Endothelial cell of umbilical vein (primary cell): ENCODE measurements around the gene JARID2. TPM values are rescaled to one million over a fixed set of nuclear protein-coding genes. Genes with fewer than 3 reads are reported as not detected.

Source experiments
- BruUV-seq: library from RNA; stranded (reverse); fragments of 400-500 nt; replicated peaks from 2 replicates; lab custom pipeline; 2021; lab: Mats Ljungman, UMichigan
- CTCF ChIA-PET: fragments of 300-600, 350-600 bp; sonication (Branson Sonifier 250); formaldehyde crosslinking; loops from one replicate; lab custom pipeline; 2021; ENCODE audit warnings: antibody characterized with exemption, inconsistent platforms; lab: Charles Lee
- POLR2A ChIA-PET: fragments of 300-600, 350-600 bp; sonication (Branson Sonifier 250); formaldehyde crosslinking; loops from one replicate; lab custom pipeline; 2021; ENCODE audit warnings: antibody characterized with exemption, inconsistent platforms; lab: Charles Lee
- DNase-seq: peaks from one replicate; pipeline ENCODE4 v3.0.0-alpha.2; 2011; ENCODE audit warnings: low read depth, low spot score
- FAIRE-seq: peaks from 2 replicates; lab custom pipeline; 2011; peaks lifted over from hg19 to GRCh38; lab: Jason Lieb, UNC
- H2AFZ ChIP-seq: 2 replicates; pipeline ENCODE4 v1.6.0; 2012; ENCODE audit warnings: low read depth, low read length, control low read depth, inconsistent platforms
- H3K27ac ChIP-seq: 2 replicates; pipeline ENCODE4 v1.5.1; 2011; ENCODE audit warnings: low read depth, mild to moderate bottlenecking, control low read depth, low read length, moderate library complexity; ENCODE audit not compliant: insufficient read depth
- H3K27me3 ChIP-seq, 2 experiments: 2 replicates each; pipeline versions ENCODE4 v1.6.0 to v1.6.1; 2011; ENCODE audit warnings: low read length in 2 of 2, mixed read lengths in 1 of 2; ENCODE audit not compliant: control insufficient read depth in 2 of 2, insufficient read depth in 2 of 2
- H3K36me3 ChIP-seq, 2 experiments: 2 replicates in 1 of 2; 3 replicates in 1 of 2; pipeline ENCODE4 v1.5.1; 2011; ENCODE audit warnings: low read length in 2 of 2, mild to moderate bottlenecking in 1 of 2, moderate library complexity in 1 of 2; ENCODE audit not compliant: control insufficient read depth in 2 of 2, insufficient read depth in 2 of 2; ENCODE audit errors: extremely low read depth in 1 of 2
- H3K4me1 ChIP-seq: 3 replicates; pipeline ENCODE4 v1.5.1; 2011; ENCODE audit warnings: mild to moderate bottlenecking, low read length; ENCODE audit not compliant: control insufficient read depth, insufficient read depth; ENCODE audit errors: extremely low read depth
- H3K4me2 ChIP-seq: 2 replicates; pipeline ENCODE4 v1.6.1; 2011; ENCODE audit warnings: low read length, control low read depth, mixed read lengths; ENCODE audit not compliant: insufficient read depth
- H3K4me3 ChIP-seq, 3 experiments: fragments of 200-600 bp in 1 of 3; sonication (generic), shearing (Covaris generic) in 1 of 3; replicated peaks in 1 of 3; 2 replicates each; pipeline ENCODE4 v1.5.1; 2011 to 2016; ENCODE audit warnings: control low read depth in 3 of 3, low read length in 3 of 3, mild to moderate bottlenecking in 2 of 3, inconsistent platforms in 1 of 3, low read depth in 1 of 3, moderate library complexity in 1 of 3; ENCODE audit not compliant: insufficient read depth in 1 of 3
- H3K79me2 ChIP-seq: 2 replicates; pipeline ENCODE4 v1.6.0; 2012; ENCODE audit warnings: low read length, inconsistent platforms; ENCODE audit not compliant: control insufficient read depth, insufficient read depth
- H3K9ac ChIP-seq: replicated peaks from 2 replicates; pipeline ENCODE3; 2011; ENCODE audit warnings: low read length, control low read depth; ENCODE audit not compliant: insufficient read depth; ENCODE audit errors: extremely low read depth
- H3K9me1 ChIP-seq: replicated peaks from 3 replicates; pipeline ENCODE4 v1.6.0; 2011; ENCODE audit warnings: mild to moderate bottlenecking, low read length; ENCODE audit not compliant: control insufficient read depth, insufficient read depth; ENCODE audit errors: extremely low read depth
- H3K9me3 ChIP-seq: replicated peaks from 2 replicates; pipeline ENCODE4 v1.5.1; 2012; ENCODE audit warnings: low read length, inconsistent platforms; ENCODE audit not compliant: control insufficient read depth, insufficient read depth
- H4K20me1 ChIP-seq: replicated peaks from 2 replicates; pipeline ENCODE3; 2011; ENCODE audit warnings: mild to moderate bottlenecking, low read length; ENCODE audit not compliant: control insufficient read depth, insufficient read depth; ENCODE audit errors: extremely low read depth
- EZH2 ChIP-seq: IDR thresholded peaks from 2 replicates; pipeline ENCODE4 v1.6.1; 2012; ENCODE audit warnings: borderline replicate concordance, low read depth, mild to moderate bottlenecking, moderate library complexity, low read length, inconsistent platforms; ENCODE audit not compliant: severe bottlenecking
- FOS ChIP-seq: IDR thresholded peaks from 2 replicates; pipeline ENCODE4 v1.6.1; 2011; ENCODE audit warnings: mild to moderate bottlenecking, low read length, moderate library complexity, borderline replicate concordance; ENCODE audit not compliant: insufficient read depth
- GATA2 ChIP-seq: IDR thresholded peaks from 2 replicates; pipeline ENCODE4 v1.7.0; 2011; ENCODE audit warnings: low read depth, mild to moderate bottlenecking, moderate library complexity, mixed read lengths, low read length; ENCODE audit not compliant: insufficient read length, insufficient read depth
- JUN ChIP-seq: IDR thresholded peaks from 2 replicates; pipeline ENCODE4 v1.6.1; 2011; ENCODE audit warnings: borderline replicate concordance, low read depth; ENCODE audit not compliant: insufficient read length, insufficient read depth
- MYC ChIP-seq: IDR thresholded peaks from one replicate; pipeline ENCODE4 v1.6.1; 2011; ENCODE audit warnings: mild to moderate bottlenecking, low read depth, low read length
- POLR2A ChIP-seq: IDR thresholded peaks from 2 replicates; pipeline ENCODE4 v1.6.1; 2012; ENCODE audit warnings: low read depth, mild to moderate bottlenecking, control low read depth, low read length
- POLR2AphosphoS5 ChIP-seq: IDR thresholded peaks from 2 replicates; pipeline ENCODE4 v1.6.1; 2012; ENCODE audit warnings: low read depth, mild to moderate bottlenecking, control low read depth, low read length, moderate library complexity; ENCODE audit not compliant: insufficient read depth
- dilution Hi-C: fragments of 300-500 bp; cut with MboI; formaldehyde crosslinking; loops from one replicate; pipeline ENCODE4 v1.15.0; 2019; ENCODE audit warnings: low sequenced_read_pairs; ENCODE audit not compliant: extremely low pct_ligation_motif_present
- intact Hi-C: fragments of 100-400 bp; cut with micrococcal nuclease; formaldehyde crosslinking; loops from one replicate; pipeline ENCODE4 v1.10.0; 2022
- polyA plus RNA-seq, 4 experiments: library from polyadenylated mRNA; depleted of rRNA in 3 of 4; stranded (reverse) in 3 of 4; unstranded in 1 of 4; fragments of >200 nt; gene quantifications; 2 replicates each; pipeline versions ENCODE4 v1.2.1 to v1.2.3, GENCODE V29; 2011 to 2012; ENCODE audit warnings: missing spikeins in 1 of 4
- total RNA-seq: library from RNA; stranded (reverse); gene quantifications from 2 replicates; pipeline ENCODE4 v1.2.3, GENCODE V29; 2021
- TF ChIP-seq, protein P1 (sequence below): IDR thresholded peaks from 2 replicates; pipeline ENCODE4 v1.6.1; 2011; ENCODE audit not compliant: insufficient read depth, insufficient read length
- TF ChIP-seq, protein P2 (sequence below), 2 donors: IDR thresholded peaks; 1 replicate in 1 of 2; 2 replicates in 1 of 2; pipeline ENCODE4 v1.5.1; 2011; ENCODE audit warnings: low read length in 2 of 2, mild to moderate bottlenecking in 2 of 2, moderate library complexity in 2 of 2, control low read depth in 1 of 2, inconsistent platforms in 1 of 2, low read depth in 1 of 2; ENCODE audit not compliant: insufficient read depth in 1 of 2; ENCODE audit errors: extremely low read depth in 1 of 2

JARID2 gene
- total and polyA plus RNA-seq, 2 donors (not counting 3 experiments of a cell fraction or from before 2014, with no cell fraction given), result 2.9 to 10.6 TPM

DNA sequence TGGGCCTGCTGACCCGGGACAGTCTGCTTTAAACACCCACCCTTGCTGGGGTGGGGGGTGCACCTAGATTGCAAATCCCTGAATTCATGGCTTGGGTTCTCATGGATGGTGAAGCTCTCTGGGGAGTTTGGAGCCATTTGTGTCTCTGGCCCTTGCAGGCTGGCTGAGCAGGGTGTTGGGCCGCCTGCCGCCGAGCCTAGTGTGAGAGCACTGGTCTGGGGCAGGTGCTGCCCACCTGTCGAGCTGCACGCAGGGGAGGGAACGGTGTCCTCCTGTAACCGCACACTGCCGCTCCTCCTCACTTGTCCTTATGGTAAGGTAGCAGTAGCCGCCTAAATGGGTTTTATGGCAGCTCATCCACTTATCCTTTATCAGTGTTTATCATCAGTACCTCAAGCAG is 273.0 kb downstream of the JARID2 start:
- no peak for FAIRE-seq
- BruUV-seq, result no TSS peak
- CTCF ChIA-PET, result interaction anchor here (1.2 kb wide), 1 partner anchor 26 kb away, joined by 3 read pairs; no protein-coding TSS in a partner anchor

DNA sequence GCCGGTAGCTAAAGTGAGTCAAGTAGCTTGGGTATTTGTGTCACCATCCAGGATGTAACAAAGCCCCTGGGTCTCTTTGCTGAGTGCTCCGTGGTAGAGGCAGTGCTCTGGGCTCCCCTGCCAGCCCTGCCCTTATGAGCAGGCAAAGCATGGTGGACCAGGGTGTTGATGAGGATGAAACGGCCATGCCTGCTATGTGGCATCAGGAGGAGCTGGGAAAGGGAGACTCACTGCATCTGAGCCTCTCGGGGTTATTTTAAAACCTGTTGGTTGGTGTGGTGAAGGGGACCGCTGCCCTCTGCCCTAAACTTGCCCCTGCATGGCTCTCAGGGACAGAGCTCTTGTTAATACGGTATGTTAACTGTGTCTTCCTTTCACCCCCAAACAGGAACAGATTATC is 273.8 kb downstream of the JARID2 start:
- intact Hi-C loops, result no loop called here
- no peaks in the 10 kb centered on the region for H3K79me2 ChIP-seq
- FAIRE-seq (no peak), DNase-seq (no peak)
- no peak overlapping the region for H3K9ac ChIP-seq
- no peaks in the 10 kb centered on the region for H3K9me1 ChIP-seq
- no TSS peak for BruUV-seq
- POLR2A ChIA-PET, result no interaction called here
- H3K4me1 ChIP-seq, result no peaks in the 10 kb centered on the region
- H3K4me2 ChIP-seq, result no peak overlapping the region
- H2AFZ ChIP-seq, result no peak overlapping the region
- peaks cover 5 to 20% of the 10 kb centered on the region in 2 experiments for H3K36me3 ChIP-seq
- no peak overlapping the region for H3K27ac ChIP-seq
- TF ChIP-seq, protein P1, sequence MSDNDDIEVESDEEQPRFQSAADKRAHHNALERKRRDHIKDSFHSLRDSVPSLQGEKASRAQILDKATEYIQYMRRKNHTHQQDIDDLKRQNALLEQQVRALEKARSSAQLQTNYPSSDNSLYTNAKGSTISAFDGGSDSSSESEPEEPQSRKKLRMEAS, result no peak
- no peak for TF ChIP-seq GATA2
- no peak for TF ChIP-seq MYC
- no peak for TF ChIP-seq POLR2AphosphoS5
- TF ChIP-seq EZH2, result no peak
- no peak for TF ChIP-seq POLR2A
- no peak for TF ChIP-seq JUN
- no peak for TF ChIP-seq FOS
- TF ChIP-seq, protein P2, sequence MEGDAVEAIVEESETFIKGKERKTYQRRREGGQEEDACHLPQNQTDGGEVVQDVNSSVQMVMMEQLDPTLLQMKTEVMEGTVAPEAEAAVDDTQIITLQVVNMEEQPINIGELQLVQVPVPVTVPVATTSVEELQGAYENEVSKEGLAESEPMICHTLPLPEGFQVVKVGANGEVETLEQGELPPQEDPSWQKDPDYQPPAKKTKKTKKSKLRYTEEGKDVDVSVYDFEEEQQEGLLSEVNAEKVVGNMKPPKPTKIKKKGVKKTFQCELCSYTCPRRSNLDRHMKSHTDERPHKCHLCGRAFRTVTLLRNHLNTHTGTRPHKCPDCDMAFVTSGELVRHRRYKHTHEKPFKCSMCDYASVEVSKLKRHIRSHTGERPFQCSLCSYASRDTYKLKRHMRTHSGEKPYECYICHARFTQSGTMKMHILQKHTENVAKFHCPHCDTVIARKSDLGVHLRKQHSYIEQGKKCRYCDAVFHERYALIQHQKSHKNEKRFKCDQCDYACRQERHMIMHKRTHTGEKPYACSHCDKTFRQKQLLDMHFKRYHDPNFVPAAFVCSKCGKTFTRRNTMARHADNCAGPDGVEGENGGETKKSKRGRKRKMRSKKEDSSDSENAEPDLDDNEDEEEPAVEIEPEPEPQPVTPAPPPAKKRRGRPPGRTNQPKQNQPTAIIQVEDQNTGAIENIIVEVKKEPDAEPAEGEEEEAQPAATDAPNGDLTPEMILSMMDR (IDR thresholded peaks at IDR 0.05; ENCODE audit: extremely low read depth in 1 of 2, insufficient read depth in 1 of 2, low read depth in 1 of 2, low read length in 2 of 2), result no peak
- H3K9me3 ChIP-seq, result no peaks in the 10 kb centered on the region
- no peak overlapping the region for H3K4me3 ChIP-seq
- no peaks in the 10 kb centered on the region for H3K27me3 ChIP-seq
- CTCF ChIA-PET, result interaction anchor here (1.0 to 1.2 kb wide), 2 partner anchors 25 to 103 kb away, joined by 3 to 5 read pairs; no protein-coding TSS in a partner anchor
- H4K20me1 ChIP-seq, result no peaks in the 10 kb centered on the region
- dilution Hi-C loops, result no loop called here

More for the DNA sequence above, 273.0 kb downstream of the JARID2 start:
- Histone ChIP-seq H3K36me3 (peaks cover 5 to 20% of the 10 kb centered on the region in 2 experiments), H3K9me3 (no peaks in the 10 kb centered on the region), H3K9ac (no peak overlapping the region), H3K4me3 (no peak overlapping the region), H3K9me1 (no peaks in the 10 kb centered on the region), H3K27ac (no peak overlapping the region), H3K27me3 (no peaks in the 10 kb centered on the region), H3K4me2 (no peak overlapping the region), H2AFZ (no peak overlapping the region), H3K4me1 (no peaks in the 10 kb centered on the region), H4K20me1 (no peaks in the 10 kb centered on the region), H3K79me2 (no peaks in the 10 kb centered on the region)
- TF ChIP-seq, protein P1, result no peak
- TF ChIP-seq POLR2AphosphoS5, result no peak
- POLR2A ChIA-PET, result no interaction called here
- dilution Hi-C loops, result no loop called here
- intact Hi-C loops, result no loop called here
- DNase-seq, result no peak
